ENCODE data around the gene RALGPS1. TPM values are rescaled to one million over a fixed set of nuclear protein-coding genes. Genes with fewer than 3 reads are reported as not detected.

The RALGPS1 gene
- polyA plus RNA-seq, 1 donor from 2014 or later = 8.0 TPM

DNA sequence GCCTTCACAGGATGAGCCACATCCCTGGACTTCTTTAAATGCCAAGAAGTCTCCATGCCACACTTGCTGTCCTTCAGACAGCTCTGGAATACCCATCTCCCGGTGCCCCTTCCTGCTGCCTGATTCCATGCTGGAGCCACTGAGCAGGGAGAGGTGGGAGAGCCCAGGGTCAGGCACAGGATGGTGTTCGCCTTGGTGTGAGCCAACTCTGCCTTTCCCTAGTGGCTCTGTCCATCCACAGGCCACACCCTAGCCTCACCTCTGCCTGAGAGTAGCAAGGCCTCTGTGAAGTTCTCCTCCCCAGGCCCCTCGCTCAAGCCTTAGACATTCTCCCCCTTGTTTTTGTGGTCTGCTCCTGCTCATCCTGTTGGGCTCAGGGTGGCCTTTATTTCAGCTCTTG is 262.0 kb downstream of the RALGPS1 start:
- no peak overlapping the region for H3K4me3 Mint-ChIP-seq
- H3K9me3 Mint-ChIP-seq = no peaks in the 10 kb centered on the region
- H3K27ac Mint-ChIP-seq = no peak overlapping the region
- H3K4me1 Mint-ChIP-seq = no peaks in the 10 kb centered on the region
- no peaks in the 10 kb centered on the region for H3K27me3 Mint-ChIP-seq
- peaks cover 6% of the 10 kb centered on the region for H3K36me3 Mint-ChIP-seq

DNA sequence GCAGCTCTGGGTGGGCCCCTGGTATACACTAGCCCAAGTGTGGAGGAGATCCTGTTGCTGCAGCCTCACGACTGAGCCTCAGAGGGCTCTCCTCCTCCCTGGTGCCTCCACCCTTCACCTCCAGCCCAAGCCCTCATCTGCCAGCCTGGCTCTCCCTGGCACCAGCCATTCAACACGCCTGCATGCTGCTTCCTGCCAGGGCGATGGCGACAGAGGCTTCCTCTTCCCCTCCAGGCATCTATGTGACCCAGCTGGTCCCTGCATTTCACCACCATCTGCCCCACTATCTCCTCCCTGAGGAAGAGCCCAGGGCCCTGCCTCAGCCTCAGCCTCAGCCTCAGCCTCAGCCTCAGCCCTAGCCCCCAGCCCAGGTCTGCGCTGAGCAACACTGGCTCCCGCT is 262.6 kb downstream of the RALGPS1 start:
- H3K36me3 Mint-ChIP-seq = peaks cover 6% of the 10 kb centered on the region
- H3K27ac Mint-ChIP-seq = no peak overlapping the region
- H3K27me3 Mint-ChIP-seq = no peaks in the 10 kb centered on the region
- H3K4me3 Mint-ChIP-seq = no peak overlapping the region
- no peaks in the 10 kb centered on the region for H3K4me1 Mint-ChIP-seq
- no peaks in the 10 kb centered on the region for H3K9me3 Mint-ChIP-seq

- H3K36me3 Mint-ChIP-seq = peaks cover 9% of the 10 kb centered on the region
- H3K27me3 Mint-ChIP-seq = no peaks in the 10 kb centered on the region
- H3K4me1 Mint-ChIP-seq = no peaks in the 10 kb centered on the region
- H3K9me3 Mint-ChIP-seq = no peaks in the 10 kb centered on the region
- no peak overlapping the region for H3K27ac Mint-ChIP-seq
- H3K4me3 Mint-ChIP-seq = no peak overlapping the region
Observed at GRCh38 chr9:127177665-127178265, 263.2 kb downstream of the RALGPS1 start.

DNA sequence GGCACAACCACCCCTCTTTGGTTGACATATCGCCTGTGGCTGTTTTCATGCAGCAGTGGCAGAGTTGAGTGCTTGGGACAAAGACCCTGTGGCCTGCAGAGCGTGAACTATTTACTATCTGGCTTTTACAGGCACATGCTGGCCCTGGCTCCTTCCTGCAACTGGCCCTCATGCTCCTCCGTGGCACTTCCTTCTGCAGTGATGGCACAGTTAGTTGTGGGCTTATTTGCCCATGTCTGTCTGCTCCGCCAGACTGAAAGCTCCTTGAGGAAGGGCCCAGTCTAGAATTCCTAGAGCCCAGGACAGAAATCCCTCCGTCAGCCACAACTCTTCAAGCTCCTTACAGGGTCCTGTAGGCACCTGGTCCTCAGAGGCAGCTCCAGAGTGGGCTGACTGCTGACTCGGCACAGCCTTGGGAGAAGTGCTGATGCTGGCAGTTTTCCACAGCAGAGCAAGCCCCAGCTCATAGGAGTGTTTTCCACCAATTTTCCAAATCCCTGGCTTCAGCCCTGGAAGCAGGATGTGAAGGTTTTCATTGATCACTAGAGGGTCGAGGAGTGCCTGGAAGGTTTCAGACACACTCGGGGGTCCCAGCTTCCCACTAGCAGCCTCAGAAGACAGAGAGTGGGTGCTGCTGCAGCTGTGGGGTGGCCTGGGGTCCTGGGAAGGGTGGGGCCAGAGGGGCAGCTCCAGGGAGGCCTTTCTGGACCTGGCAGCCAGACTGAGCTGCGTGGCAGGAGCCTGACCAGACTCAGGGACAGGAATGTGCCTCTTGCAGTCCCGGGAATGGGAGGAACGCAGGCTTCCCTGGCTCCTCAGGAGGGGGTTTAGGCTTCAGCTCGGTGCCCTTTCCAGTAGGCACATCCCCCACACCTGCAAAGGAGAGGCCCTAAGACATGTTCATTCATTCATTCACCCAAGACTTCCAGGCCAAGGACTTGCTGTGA is 264.4 kb downstream of the RALGPS1 start:
- Mint-ChIP-seq H3K27me3 (no peaks in the 10 kb centered on the region), H3K36me3 (peaks cover 11% of the 10 kb centered on the region), H3K27ac (no peak overlapping the region), H3K4me1 (no peaks in the 10 kb centered on the region), H3K9me3 (no peaks in the 10 kb centered on the region), H3K4me3 (no peak overlapping the region)

- Mint-ChIP-seq H3K9me3 (no peaks in the 10 kb centered on the region), H3K27ac (no peak overlapping the region), H3K4me1 (no peaks in the 10 kb centered on the region), H3K27me3 (no peaks in the 10 kb centered on the region), H3K4me3 (no peak overlapping the region), H3K36me3 (peaks cover 12% of the 10 kb centered on the region)
Observed at GRCh38 chr9:127179633-127180441, 265.3 kb downstream of the RALGPS1 start.

DNA sequence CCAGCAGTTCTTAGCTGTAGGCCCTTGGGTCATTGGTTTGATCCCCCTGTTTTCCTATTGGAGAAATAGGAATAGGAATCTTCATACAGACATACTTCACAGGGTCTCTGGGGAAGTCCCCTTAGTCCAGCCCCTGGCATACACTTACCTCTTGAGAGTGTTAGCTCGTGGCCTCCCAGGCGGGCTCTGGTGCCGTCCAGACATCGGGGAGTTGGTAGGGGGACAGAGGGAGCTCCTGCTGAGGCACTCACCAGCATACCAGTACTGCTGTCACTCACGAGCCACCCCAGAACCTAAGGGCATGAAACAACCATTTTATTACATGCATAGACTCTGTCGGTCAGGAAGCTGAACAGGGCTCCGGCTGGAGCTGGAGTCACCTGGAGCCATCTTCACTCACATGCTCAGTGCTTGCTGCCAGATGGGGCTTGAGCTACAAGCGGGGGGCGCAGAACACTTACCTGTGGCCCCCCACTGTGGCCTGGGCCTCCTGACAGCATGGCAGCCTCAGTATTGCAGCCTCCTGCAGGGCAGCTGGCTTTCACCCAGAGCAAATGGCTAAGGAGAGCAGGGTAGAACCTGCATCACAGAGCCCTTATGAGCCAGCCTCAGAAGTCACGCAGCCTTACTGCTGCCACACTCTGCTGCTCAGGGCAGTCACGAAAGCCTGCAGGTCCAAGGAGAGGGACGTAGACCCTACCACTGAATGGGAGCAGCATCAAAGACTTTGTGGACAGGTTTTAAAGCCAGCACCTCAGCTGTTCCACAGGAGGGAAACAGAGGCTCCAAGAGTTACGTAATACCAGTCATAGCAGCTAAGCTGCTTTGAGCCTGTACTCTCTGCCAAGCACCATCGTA is 266.1 kb downstream of the RALGPS1 start:
- no peak overlapping the region for H3K4me3 Mint-ChIP-seq
- H3K4me1 Mint-ChIP-seq = no peaks in the 10 kb centered on the region
- H3K27ac Mint-ChIP-seq = no peak overlapping the region
- H3K27me3 Mint-ChIP-seq = no peaks in the 10 kb centered on the region
- H3K36me3 Mint-ChIP-seq = peaks cover 17% of the 10 kb centered on the region
- no peaks in the 10 kb centered on the region for H3K9me3 Mint-ChIP-seq

GRCh38 chr9:127181315-127181580 is 266.7 kb downstream of the RALGPS1 start:
- Mint-ChIP-seq H3K4me3 (no peak overlapping the region), H3K4me1 (no peaks in the 10 kb centered on the region), H3K27me3 (no peaks in the 10 kb centered on the region), H3K36me3 (peaks cover 15% of the 10 kb centered on the region), H3K27ac (peak overlapping the region in 1 of 3 donors; percentile 15), H3K9me3 (no peaks in the 10 kb centered on the region)

GRCh38 chr9:127181595-127182190 is 267.1 kb downstream of the RALGPS1 start:
- H3K27me3 Mint-ChIP-seq = no peaks in the 10 kb centered on the region
- peaks cover 15% of the 10 kb centered on the region for H3K36me3 Mint-ChIP-seq
- H3K9me3 Mint-ChIP-seq = no peaks in the 10 kb centered on the region
- H3K4me1 Mint-ChIP-seq = no peaks in the 10 kb centered on the region
- H3K27ac Mint-ChIP-seq = peak overlapping the region in 1 of 3 donors; percentile 15
- no peak overlapping the region for H3K4me3 Mint-ChIP-seq

DNA sequence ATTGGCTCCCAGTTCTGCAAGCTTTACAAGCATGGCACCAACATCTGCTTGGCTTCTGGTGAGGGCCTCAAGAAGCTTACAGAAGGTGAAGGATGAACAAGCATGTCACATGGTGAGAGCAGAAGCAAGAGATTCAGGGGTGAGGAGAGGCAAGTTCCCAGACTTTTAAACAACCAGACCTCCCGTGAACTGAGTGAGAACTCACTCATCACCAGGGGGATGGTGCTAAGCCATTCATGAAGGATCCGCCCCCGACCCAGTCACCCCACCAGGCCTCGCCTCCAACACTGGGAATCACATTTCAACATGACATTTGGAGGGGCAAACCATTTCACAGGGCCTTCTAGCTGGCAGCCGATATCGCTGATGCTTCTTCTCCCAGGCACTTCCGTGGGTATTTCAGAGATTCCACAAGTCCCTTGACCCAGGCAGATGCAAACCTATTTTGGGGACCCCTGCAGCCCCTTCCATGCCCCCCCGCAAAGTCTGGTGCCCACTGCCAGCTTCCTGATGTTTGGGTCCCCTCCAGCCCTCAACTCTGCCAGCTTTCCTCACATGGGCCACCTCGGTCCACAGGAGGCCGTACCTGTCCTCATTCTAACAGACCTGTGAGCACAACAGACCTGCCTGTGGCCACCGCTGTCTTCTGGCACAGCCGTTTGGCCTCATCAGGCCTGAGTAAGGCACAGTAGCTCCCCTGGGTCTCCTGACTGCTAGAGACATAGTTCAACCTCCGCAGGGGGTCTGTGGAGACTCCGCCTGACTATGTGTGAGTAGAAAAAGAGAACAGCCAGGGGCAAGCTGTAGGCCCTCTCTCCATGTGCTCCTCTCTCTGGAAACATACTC is 268.5 kb downstream of the RALGPS1 start:
- Mint-ChIP-seq H3K4me3 (no peak overlapping the region), H3K36me3 (peaks cover 18% of the 10 kb centered on the region), H3K9me3 (no peaks in the 10 kb centered on the region), H3K4me1 (no peaks in the 10 kb centered on the region), H3K27ac (no peak overlapping the region), H3K27me3 (no peaks in the 10 kb centered on the region)

- peaks cover 19% of the 10 kb centered on the region for H3K36me3 Mint-ChIP-seq
- no peaks in the 10 kb centered on the region for H3K9me3 Mint-ChIP-seq
- no peak overlapping the region for H3K4me3 Mint-ChIP-seq
- peaks cover 0 to 2% (median 0%) of the 10 kb centered on the region in 3 donors for H3K4me1 Mint-ChIP-seq
- H3K27ac Mint-ChIP-seq = no peak overlapping the region
- H3K27me3 Mint-ChIP-seq = no peaks in the 10 kb centered on the region
Observed at GRCh38 chr9:127183814-127184582, 269.4 kb downstream of the RALGPS1 start.

DNA sequence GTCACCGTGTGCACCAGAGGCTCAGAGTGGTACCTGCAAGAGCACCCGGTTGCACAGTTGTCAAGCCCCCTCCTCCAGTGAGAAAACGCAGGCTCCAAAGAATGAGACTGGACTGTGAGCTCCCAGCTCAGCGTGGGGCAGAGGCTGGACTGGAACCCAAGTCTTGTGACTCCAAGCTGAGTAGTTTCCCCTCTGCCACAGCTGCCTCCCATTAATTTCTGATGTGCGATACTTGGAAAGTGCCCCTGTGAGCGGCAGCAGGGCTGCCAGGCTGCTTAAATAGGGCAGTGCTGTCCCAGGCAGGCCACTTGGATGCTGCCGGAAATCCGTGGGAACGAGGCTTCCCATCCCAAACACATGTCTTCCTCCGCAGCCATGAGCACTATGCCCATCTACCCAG is 270.1 kb downstream of the RALGPS1 start:
- Mint-ChIP-seq H3K4me1 (peaks cover 0 to 2% (median 0%) of the 10 kb centered on the region in 3 donors), H3K27ac (no peak overlapping the region), H3K36me3 (peaks cover 19% of the 10 kb centered on the region), H3K9me3 (no peaks in the 10 kb centered on the region), H3K27me3 (no peaks in the 10 kb centered on the region), H3K4me3 (no peak overlapping the region)

DNA sequence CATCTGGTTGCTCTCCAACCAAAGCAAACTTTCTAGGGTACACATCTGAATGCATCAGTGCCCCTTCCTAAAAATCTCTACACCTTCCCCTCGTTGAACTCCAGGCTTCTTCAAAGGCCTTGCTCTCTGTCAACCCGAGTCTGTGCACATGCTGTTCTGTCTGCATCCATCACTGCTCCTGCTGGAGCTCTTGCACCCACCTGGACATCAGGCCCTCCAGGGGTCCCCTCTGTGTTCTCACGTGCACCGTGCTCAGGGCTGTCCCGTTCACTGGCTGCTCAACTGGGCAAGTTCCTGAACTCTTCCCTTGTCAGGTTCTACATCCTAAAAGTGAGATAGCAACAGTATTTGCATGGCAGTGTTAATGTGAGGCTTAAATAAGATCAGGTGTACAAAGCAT is 270.6 kb downstream of the RALGPS1 start:
- Mint-ChIP-seq H3K4me1 (peaks cover 0 to 2% (median 0%) of the 10 kb centered on the region in 3 donors), H3K9me3 (no peaks in the 10 kb centered on the region), H3K36me3 (peaks cover 19% of the 10 kb centered on the region), H3K27ac (no peak overlapping the region), H3K4me3 (no peak overlapping the region), H3K27me3 (no peaks in the 10 kb centered on the region)
